ENCODE results near the gene VEGFB.

The VEGFB gene

GRCh38 chr11:64233913-64234586 is at the start of gene VEGFB:
VEGFB (plus strand) TSS chr11:64234584; CDS start chr11:64234834, 250 bp downstream.
- peak; percentile 56 for DNase-seq

GRCh38 chr11:64185175-64185692 is 49.1 kb upstream of the VEGFB start:
- DNase-seq, result no peak

- DNase-seq, result peak; percentile 99
Measured at GRCh38 chr11:64185693-64186491, 48.5 kb upstream of the VEGFB start, which contains the start of gene STIP1. STIP1 (plus strand) TSS chr11:64186171; CDS start chr11:64186262, 91 bp downstream.

- DNase-seq, result peak; percentile 44
Measured at GRCh38 chr11:64186492-64187165, 47.8 kb upstream of the VEGFB start.

GRCh38 chr11:64192434-64192833 is 42.0 kb upstream of the VEGFB start:
- no peak for DNase-seq

- DNase-seq, result no peak
Measured at GRCh38 chr11:64196626-64197025, 37.8 kb upstream of the VEGFB start.

- DNase-seq, result no peak
Measured at GRCh38 chr11:64198511-64198910, 35.9 kb upstream of the VEGFB start.

GRCh38 chr11:64201543-64201942 is 32.8 kb upstream of the VEGFB start:
- no peak for DNase-seq

GRCh38 chr11:64202992-64203391 is 31.4 kb upstream of the VEGFB start:
- no peak for DNase-seq

- no peak for DNase-seq
Measured at GRCh38 chr11:64203421-64204079, 30.8 kb upstream of the VEGFB start.

- DNase-seq, result no peak
Measured at GRCh38 chr11:64204080-64204440, 30.3 kb upstream of the VEGFB start.

GRCh38 chr11:64204464-64204989 is 29.9 kb upstream of the VEGFB start:
- DNase-seq, result peak; percentile 74

- peak; percentile 83 for DNase-seq
Measured at GRCh38 chr11:64206457-64207255, 27.7 kb upstream of the VEGFB start, which contains the start of gene FERMT3. FERMT3 (plus strand) TSS chr11:64206721; CDS start chr11:64207365, 644 bp downstream.

- DNase-seq, result peak; percentile 88
Measured at GRCh38 chr11:64207256-64208085, 26.9 kb upstream of the VEGFB start.

- no peak for DNase-seq
Measured at GRCh38 chr11:64208086-64208795, 26.1 kb upstream of the VEGFB start.

- DNase-seq, result no peak
Measured at GRCh38 chr11:64208796-64209562, 25.4 kb upstream of the VEGFB start.

- no peak for DNase-seq
Measured at GRCh38 chr11:64209563-64209843, 24.9 kb upstream of the VEGFB start.

- DNase-seq, result no peak
Measured at GRCh38 chr11:64210301-64211020, 23.9 kb upstream of the VEGFB start.
